ENCODE results near the gene GABRA4.

GABRA4 gene

GRCh38 chr4:46993075-46994006 lies at the start of gene GABRA4:
GABRA4 (minus strand) TSS chr4:46993581; CDS start chr4:46993424, 157 bp downstream.
- H3K36me3 ChIP-seq = no peaks in the 10 kb centered on the region
- no peak within 1 kb of the TSS for H3K9ac ChIP-seq
- no peak within 1 kb of the TSS for H3K4me3 ChIP-seq
- H3K4me1 ChIP-seq = no peaks in the 10 kb centered on the region
- H3K27ac ChIP-seq = no peak within 1 kb of the TSS
- H3K4me2 ChIP-seq = no peak within 1 kb of the TSS
- H3K27me3 ChIP-seq = no peaks in the 10 kb centered on the region
- peaks cover 23% of the 10 kb centered on the region for H3K9me3 ChIP-seq
- TF ChIP-seq Cebpa-rat (IDR thresholded peaks at IDR 0.05) = no peak
- H4K20me1 ChIP-seq = no peaks in the 10 kb centered on the region

GRCh38 chr4:47040828-47041227 lies 47.4 kb upstream of the GABRA4 start:
- no peak overlapping the region for H3K4me3 ChIP-seq
- H3K4me2 ChIP-seq = no peak overlapping the region
- no peak overlapping the region for H3K27ac ChIP-seq
- H4K20me1 ChIP-seq = no peaks in the 10 kb centered on the region
- no peaks in the 10 kb centered on the region for H3K4me1 ChIP-seq
- no peaks in the 10 kb centered on the region for H3K36me3 ChIP-seq
- no peak for TF ChIP-seq Cebpa-rat (IDR thresholded peaks at IDR 0.05)
- no peaks in the 10 kb centered on the region for H3K9me3 ChIP-seq
- H3K27me3 ChIP-seq = no peaks in the 10 kb centered on the region
- H3K9ac ChIP-seq = no peak overlapping the region

GRCh38 chr4:47038263-47038662 lies 44.9 kb upstream of the GABRA4 start:
- Histone ChIP-seq H4K20me1 (no peaks in the 10 kb centered on the region), H3K4me1 (no peaks in the 10 kb centered on the region), H3K9ac (no peak overlapping the region), H3K27ac (no peak overlapping the region), H3K4me3 (no peak overlapping the region), H3K36me3 (no peaks in the 10 kb centered on the region), H3K9me3 (no peaks in the 10 kb centered on the region), H3K27me3 (no peaks in the 10 kb centered on the region), H3K4me2 (no peak overlapping the region)
- TF ChIP-seq Cebpa-rat (IDR thresholded peaks at IDR 0.05) = no peak

- no peak for TF ChIP-seq Cebpa-rat (IDR thresholded peaks at IDR 0.05)
- Histone ChIP-seq H3K27ac (no peak overlapping the region), H3K36me3 (no peaks in the 10 kb centered on the region), H3K9me3 (no peaks in the 10 kb centered on the region), H3K4me3 (no peak overlapping the region), H3K27me3 (no peaks in the 10 kb centered on the region), H3K4me2 (no peak overlapping the region), H4K20me1 (no peaks in the 10 kb centered on the region), H3K9ac (no peak overlapping the region), H3K4me1 (no peaks in the 10 kb centered on the region)
Observed at GRCh38 chr4:47032405-47033106, 39.2 kb upstream of the GABRA4 start.

GRCh38 chr4:47031751-47032404 lies 38.5 kb upstream of the GABRA4 start:
- Histone ChIP-seq H3K4me1 (no peaks in the 10 kb centered on the region), H3K9me3 (no peaks in the 10 kb centered on the region), H3K27ac (no peak overlapping the region), H3K27me3 (no peaks in the 10 kb centered on the region), H3K9ac (no peak overlapping the region), H3K4me2 (no peak overlapping the region), H3K4me3 (no peak overlapping the region), H4K20me1 (no peaks in the 10 kb centered on the region), H3K36me3 (no peaks in the 10 kb centered on the region)
- no peak for TF ChIP-seq Cebpa-rat (IDR thresholded peaks at IDR 0.05)

GRCh38 chr4:47031011-47031678 lies 37.8 kb upstream of the GABRA4 start, which contains the start of gene GABRB1:
GABRB1 (plus strand) TSS chr4:47031567.
- Histone ChIP-seq H3K27me3 (no peaks in the 10 kb centered on the region), H3K27ac (no peak within 1 kb of the TSS), H3K4me3 (no peak within 1 kb of the TSS), H3K4me1 (no peaks in the 10 kb centered on the region), H4K20me1 (no peaks in the 10 kb centered on the region), H3K4me2 (no peak within 1 kb of the TSS), H3K9ac (no peak within 1 kb of the TSS), H3K9me3 (no peaks in the 10 kb centered on the region), H3K36me3 (no peaks in the 10 kb centered on the region)
- no peak for TF ChIP-seq Cebpa-rat (IDR thresholded peaks at IDR 0.05)

GRCh38 chr4:47017494-47017893 lies 24.1 kb upstream of the GABRA4 start:
- H3K4me1 ChIP-seq = no peaks in the 10 kb centered on the region
- H3K4me2 ChIP-seq = no peak overlapping the region
- no peak for TF ChIP-seq Cebpa-rat (IDR thresholded peaks at IDR 0.05)
- H3K27me3 ChIP-seq = no peaks in the 10 kb centered on the region
- no peaks in the 10 kb centered on the region for H4K20me1 ChIP-seq
- H3K4me3 ChIP-seq = no peak overlapping the region
- no peak overlapping the region for H3K27ac ChIP-seq
- no peaks in the 10 kb centered on the region for H3K36me3 ChIP-seq
- no peaks in the 10 kb centered on the region for H3K9me3 ChIP-seq
- no peak overlapping the region for H3K9ac ChIP-seq

- no peaks in the 10 kb centered on the region for H4K20me1 ChIP-seq
- H3K36me3 ChIP-seq = no peaks in the 10 kb centered on the region
- no peaks in the 10 kb centered on the region for H3K27me3 ChIP-seq
- H3K4me3 ChIP-seq = no peak overlapping the region
- no peaks in the 10 kb centered on the region for H3K9me3 ChIP-seq
- H3K4me1 ChIP-seq = no peaks in the 10 kb centered on the region
- H3K9ac ChIP-seq = no peak overlapping the region
- no peak for TF ChIP-seq Cebpa-rat (IDR thresholded peaks at IDR 0.05)
- H3K27ac ChIP-seq = no peak overlapping the region
- H3K4me2 ChIP-seq = no peak overlapping the region
Observed at GRCh38 chr4:47017081-47017480, 23.7 kb upstream of the GABRA4 start.

- no peaks in the 10 kb centered on the region for H3K27me3 ChIP-seq
- H3K4me3 ChIP-seq = no peak overlapping the region
- no peaks in the 10 kb centered on the region for H3K4me1 ChIP-seq
- no peak overlapping the region for H3K27ac ChIP-seq
- no peak for TF ChIP-seq Cebpa-rat (IDR thresholded peaks at IDR 0.05)
- no peaks in the 10 kb centered on the region for H3K9me3 ChIP-seq
- no peak overlapping the region for H3K4me2 ChIP-seq
- no peaks in the 10 kb centered on the region for H3K36me3 ChIP-seq
- H3K9ac ChIP-seq = no peak overlapping the region
- H4K20me1 ChIP-seq = no peaks in the 10 kb centered on the region
Observed at GRCh38 chr4:47013373-47013772, 20.0 kb upstream of the GABRA4 start.
